ENCODE data around the gene WAS.

Gene WAS

DNA sequence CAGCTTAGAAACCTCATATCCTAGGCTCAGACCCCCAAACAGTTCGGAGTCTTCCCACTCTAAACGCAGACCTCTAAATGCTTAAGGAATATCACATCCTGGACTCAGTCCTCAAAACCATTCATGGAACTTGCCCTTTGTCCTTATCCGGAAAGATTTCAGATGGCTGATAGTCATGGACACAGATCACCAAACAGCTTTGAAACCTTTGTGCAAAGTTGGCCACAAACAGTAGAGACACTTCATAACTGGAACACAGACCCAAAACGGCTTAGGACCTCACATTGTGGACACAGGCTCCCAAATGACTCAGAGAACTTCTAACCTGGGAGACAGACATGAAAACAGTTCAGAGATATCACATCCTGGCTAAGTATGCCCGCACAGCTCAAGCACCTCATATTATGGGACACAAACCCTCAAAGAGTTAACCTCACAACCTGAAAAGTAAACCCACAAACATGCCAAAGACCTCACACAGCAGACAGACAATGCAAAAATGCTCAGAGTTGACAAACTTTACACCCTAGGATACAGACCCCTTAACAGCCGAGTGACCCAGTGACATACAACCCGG is 28.4 kb downstream of the WAS start:
- DNase-seq (ENCODE audit: low read depth): no peak

DNA sequence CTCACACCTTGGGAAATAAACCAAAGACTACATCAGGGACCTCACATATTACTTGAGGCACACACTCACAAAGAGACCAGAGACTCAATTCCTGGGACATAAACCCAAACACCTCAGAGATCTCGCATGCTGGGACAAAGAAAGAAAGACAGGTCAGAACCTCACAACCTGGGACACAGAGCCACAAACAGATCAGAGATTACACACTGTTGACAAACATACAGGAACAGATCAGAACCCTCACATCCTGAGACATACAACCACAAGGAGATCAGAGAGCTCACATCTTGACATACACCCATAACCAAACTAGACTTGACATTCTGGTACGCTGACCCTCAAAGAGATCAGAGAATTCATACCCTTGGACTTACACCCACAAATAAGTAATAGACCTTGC is 30.2 kb downstream of the WAS start:
- DNase-seq (ENCODE audit: low read depth): no peak

DNA sequence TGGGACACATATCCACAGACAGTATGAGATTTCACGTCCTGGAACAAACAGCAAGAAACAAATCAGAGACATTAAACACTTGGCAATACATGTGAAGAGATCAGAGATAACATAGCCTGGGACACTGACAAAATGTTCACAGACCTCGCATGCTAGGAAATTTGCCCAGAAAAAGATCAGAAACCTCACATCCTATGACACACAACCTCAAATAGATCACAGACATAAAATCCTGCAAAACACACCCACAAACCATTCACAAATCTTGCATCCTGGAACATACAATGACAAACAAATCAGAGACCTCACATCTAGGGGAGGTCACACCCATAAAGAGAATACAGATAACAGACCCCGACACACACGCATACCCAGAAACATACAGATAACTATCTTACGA is 31.0 kb downstream of the WAS start:
- no peak for DNase-seq (ENCODE audit: low read depth)

DNA sequence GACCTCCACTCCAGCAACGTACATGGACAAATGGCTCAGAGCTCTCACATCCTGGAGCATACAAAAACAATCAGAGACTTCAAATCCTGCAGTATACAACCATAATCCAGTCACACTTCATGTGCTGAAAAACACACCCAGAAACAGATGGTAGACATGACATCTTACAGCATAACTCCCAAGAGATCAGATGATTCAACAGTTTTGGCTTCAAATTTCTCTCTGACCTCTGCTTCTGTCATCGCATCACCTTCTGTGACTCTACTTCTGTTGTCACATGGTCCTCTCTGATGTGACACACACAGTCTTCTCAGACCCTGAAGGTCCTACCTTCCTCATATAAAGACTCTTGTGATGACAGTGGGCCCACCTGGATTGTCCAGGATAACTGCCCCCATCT is 31.5 kb downstream of the WAS start:
- no peak for DNase-seq (ENCODE audit: low read depth)

DNA sequence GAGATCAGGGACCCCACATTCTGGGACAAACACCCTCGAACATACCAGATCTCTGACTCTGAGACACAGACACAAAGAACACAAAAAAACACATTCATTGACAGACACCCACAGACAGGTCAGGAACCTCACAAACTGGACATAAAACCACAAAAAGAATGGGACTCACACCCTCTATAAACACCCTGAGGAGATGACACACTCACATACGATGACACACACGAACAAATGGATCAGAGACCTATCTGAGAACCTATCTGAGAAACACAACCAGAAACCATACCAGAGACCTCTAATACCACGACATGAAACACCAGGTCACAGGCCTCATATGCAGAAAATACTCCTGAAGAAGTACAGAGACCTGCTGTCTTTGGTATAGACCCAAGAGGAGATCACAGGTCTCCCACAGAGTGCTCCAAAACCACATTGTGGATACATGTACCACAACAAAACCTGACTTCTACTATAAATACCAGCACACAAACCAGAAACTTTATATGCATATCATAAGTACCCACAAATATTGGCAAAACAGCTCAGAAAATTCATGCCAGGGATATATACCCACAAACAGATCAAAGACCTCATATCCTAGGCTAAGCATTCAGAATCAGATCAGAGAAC is 32.4 kb downstream of the WAS start:
- DNase-seq (ENCODE audit: low read depth): no peak

DNA sequence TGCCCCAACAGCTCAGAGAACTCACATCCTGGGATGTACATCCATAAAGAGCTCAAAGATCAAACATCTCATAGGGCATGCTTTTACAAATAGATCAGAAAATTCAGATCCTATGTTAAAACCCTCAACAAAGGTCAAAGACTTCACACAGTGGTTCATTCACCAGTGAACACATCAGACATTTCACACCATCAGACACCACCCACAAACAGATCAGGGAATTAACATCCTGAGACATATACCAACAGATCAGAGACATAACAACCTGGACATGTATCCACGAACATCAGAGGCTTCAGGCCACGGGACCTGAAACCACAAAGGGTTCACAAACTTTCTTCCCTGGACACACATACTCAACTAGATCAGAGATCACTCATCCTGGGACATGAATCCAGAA is 36.4 kb downstream of the WAS start:
- no peak for DNase-seq (ENCODE audit: low read depth)

DNA sequence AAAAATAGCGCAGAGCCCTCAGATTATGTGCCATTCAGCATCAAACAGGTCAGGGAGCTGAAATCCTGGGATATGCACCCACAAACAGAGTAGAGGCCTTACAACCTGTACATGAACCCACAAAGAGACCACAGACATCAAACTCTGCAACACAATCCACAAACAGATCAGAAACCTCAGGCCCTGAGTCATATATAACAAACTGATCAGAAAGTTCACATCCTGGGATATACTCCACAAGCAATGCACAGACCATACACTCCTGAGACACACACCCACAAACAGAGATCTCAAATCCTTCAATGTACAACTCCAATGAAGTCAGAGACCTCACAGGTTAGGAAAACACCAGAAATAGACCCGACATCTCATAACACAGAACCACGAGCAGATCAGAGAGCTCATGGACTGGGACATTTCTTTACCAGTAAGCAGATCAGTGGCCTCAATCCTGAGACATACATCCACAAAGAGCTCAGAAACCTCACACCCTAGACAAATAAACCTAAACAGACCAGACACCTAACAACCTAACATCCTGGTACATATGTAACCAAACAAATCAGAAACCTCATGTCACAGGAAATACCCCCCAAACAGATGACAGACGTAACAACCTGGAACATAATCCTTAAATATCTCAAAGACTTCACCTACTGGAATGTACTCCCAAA is 37.1 kb downstream of the WAS start:
- DNase-seq (ENCODE audit: low read depth): no peak

DNA sequence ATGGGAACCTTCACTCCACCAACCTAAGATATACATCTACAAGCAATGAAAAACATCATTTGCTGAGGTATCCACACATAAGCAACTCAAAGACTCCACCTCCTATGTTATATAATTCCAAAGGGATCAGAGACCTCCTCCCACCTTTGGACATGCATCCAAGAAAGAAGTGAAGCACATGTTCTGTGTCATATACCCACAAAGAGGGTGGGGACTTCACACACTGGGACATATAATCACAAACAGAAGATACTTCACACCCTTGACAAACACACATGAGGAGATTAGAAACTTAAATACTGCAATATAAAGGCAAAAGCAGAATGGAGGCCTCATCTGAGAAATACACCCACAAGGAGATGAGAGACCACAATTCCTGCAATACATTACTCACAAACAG is 38.3 kb downstream of the WAS start:
- no peak for DNase-seq (ENCODE audit: low read depth)

DNA sequence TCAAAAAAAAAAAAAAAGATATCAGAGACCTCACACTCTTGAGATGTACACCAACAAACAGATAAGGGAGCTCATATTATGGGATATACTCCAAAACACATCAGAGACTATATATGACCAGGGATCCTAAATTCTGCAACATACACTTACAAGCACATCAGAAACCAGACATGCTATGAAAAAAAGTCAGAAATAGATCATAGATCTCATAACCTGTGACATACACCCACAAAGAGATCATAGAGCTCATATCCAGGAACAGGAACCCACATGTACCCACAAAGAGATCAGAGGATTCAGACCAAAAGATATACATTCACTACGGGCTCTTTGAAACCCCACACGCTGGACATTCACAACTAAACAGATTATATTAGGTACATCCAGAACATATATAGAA is 43.0 kb downstream of the WAS start:
- DNase-seq (ENCODE audit: low read depth): no peak

DNA sequence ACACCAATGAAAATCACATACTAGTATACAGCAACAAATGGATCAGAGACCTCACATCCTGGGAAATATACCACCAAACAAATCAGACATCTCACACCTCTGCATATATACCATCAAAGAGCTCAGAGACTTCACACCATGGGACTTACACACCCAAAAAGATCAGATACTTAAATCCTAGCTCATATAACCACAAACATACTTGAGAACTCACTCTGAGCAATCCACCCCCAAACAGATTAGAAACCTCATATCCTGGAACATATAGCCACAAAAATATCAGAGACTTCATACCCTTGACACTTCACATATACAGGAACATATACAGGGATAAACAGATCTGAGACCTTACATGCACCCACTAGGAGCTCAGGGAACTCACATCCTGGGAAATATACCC is 45.1 kb downstream of the WAS start:
- DNase-seq (ENCODE audit: low read depth): no peak

DNA sequence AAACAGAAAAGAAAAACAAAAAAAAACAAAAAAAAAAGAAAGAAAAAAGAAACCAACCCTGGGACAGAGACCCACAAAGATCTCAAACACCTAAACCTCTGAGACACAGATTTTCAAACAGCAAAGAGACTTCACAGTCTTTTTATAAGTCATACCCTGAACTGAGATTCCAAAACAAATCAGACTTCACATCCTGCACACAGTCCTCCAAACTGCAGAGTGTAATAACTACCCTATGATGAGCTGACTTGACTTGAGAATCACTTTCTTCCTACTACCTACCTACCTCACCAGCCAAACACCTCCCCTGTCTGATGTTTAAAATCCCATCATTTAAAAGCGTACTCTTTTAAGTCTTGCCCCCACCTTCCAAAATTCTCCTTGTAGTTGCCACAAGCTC is 52.7 kb downstream of the WAS start:
- no peak for DNase-seq (ENCODE audit: low read depth)

DNA sequence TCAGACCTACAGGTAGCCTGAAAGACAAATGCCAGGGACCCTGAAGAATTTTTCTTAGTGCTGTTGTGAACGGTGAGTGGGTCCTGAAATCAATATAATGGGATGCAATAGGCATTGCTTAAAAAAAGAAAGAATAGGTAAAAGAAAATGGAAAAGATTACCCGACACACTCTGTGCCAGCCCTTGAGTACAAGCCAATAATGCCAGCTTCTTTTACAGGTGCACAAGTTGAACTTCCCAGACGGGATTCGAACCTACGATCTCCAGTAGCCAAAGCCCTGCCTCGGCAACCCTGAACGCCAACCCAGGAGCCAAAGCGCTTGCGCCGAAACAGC is 53.2 kb downstream of the WAS start:
- DNase-seq (ENCODE audit: low read depth): no peak

DNA sequence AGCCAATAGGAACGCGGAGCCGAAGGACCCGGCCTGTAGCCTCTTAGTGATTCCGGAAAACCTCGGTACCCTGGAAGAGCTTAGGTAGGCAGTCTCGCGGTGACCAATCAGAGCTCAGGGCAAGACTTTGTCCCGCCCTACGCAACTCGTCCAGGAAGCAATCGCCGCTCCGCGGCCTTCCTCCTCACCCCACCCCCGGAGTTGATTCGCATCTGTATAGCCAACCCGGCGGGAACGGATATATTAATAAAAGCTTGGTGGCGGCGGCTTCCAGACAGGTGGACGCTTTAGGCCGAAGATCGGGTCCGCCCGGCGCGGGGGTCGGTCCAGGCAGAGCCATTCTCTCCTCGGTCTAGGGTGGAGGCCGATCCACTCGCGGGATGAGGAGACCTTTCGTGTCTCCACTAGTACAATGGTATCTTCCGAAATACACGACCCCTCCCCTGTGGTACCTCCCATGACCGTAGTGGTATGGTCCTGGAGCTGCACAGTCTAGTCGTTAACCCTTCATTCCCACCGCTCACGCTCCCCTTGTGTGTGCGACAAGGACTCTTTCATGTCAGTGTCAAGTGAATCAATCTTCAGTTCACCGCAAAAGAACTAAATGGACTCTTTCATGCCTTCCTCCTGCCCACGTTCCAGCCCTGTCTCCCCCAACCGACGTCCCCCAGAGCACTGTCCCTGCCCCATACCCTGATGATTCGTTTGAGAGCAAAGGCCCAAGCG is 53.8 kb downstream of the WAS start:
- DNase-seq (ENCODE audit: low read depth): peak; percentile 83

DNA sequence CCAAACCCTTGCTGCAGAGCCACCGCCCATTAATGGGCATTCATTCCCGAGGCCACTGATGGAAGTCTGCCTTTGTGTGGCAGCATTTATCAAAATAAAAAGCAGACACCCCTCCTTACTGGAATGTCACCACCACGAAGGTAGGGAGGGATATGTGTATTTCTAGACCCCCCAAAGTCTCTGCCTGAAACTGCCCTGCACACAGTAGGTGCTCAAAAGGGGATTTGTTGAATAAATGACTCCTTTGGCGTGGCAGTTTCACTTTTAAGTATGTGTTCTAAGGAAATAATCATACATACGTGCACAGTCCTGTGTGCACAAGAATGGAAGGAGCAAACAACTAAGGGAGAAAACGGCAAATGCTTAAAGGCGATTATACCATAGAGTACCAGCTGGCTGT is 54.3 kb downstream of the WAS start:
- no peak for DNase-seq (ENCODE audit: low read depth)
